ENCODE measurements around the gene TNFRSF12A. TPM values are rescaled to one million over a fixed set of nuclear protein-coding genes. Genes with fewer than 3 reads are reported as not detected.

TNFRSF12A gene
- total RNA-seq, 1 donor from 2014 or later = 0.47 TPM

GRCh38 chr16:3026003-3026378, 5.8 kb downstream of the TNFRSF12A start:
- POLR2A ChIA-PET = interaction anchor here (1.4 kb wide), 1 partner anchor 22 kb away, joined by 3 read pairs; no protein-coding TSS in a partner anchor
- no peak for TF ChIP-seq CTCF (IDR thresholded peaks at IDR 0.05)
- Mint-ChIP-seq H3K27ac (no peak overlapping the region), H3K9me3 (no peaks in the 10 kb centered on the region), H3K36me3 (ENCODE audit: low read depth) (peaks cover 21% of the 10 kb centered on the region), H3K4me3 (no peak overlapping the region), H3K4me1 (peaks cover 44% of the 10 kb centered on the region), H3K27me3 (peaks cover 15% of the 10 kb centered on the region)
- DNase-seq (no peak), ATAC-seq (ENCODE audit: low read depth) (no peak)
- intact Hi-C loops (cut with micrococcal nuclease) = no loop called here
- CTCF ChIA-PET = interaction anchor here (1.4 kb wide), 1 partner anchor 23 kb away, joined by 6 read pairs; no protein-coding TSS in a partner anchor

- ATAC-seq (ENCODE audit: low read depth) (no peak), DNase-seq (no peak)
- Mint-ChIP-seq H3K36me3 (ENCODE audit: low read depth) (peaks cover 21% of the 10 kb centered on the region), H3K27ac (no peak overlapping the region), H3K27me3 (peaks cover 17% of the 10 kb centered on the region), H3K4me3 (no peak overlapping the region), H3K9me3 (no peaks in the 10 kb centered on the region), H3K4me1 (peaks cover 38% of the 10 kb centered on the region)
- TF ChIP-seq CTCF (IDR thresholded peaks at IDR 0.05) = no peak
- ChIA-PET POLR2A (interaction anchor here (0.7 to 1.5 kb wide), 5 partner anchors 23 to 1200 kb away, joined by 3 to 9 read pairs (median 3); partner anchors contain the start of genes FAHD1, KCTD5, ZNF213 and ZNF263), CTCF (interaction anchor here (0.7 to 9.0 kb wide), 5 partner anchors 20 to 104 kb away, joined by 3 to 87 read pairs (median 6); partner anchors contain the start of gene ZNF213)
- intact Hi-C loops (cut with micrococcal nuclease) = no loop called here
Measured at GRCh38 chr16:3026609-3027488, 6.7 kb downstream of the TNFRSF12A start.

GRCh38 chr16:3027489-3027795, 7.3 kb downstream of the TNFRSF12A start:
- CTCF ChIA-PET = interaction anchor here (0.8 to 9.0 kb wide), 10 partner anchors 8 to 161 kb away, joined by 3 to 87 read pairs (median 6); partner anchors contain the start of genes TNFRSF12A and ZNF213
- H3K9me3 Mint-ChIP-seq = no peaks in the 10 kb centered on the region
- H3K27me3 Mint-ChIP-seq = peaks cover 19% of the 10 kb centered on the region
- ATAC-seq (ENCODE audit: low read depth) = no peak
- H3K4me1 Mint-ChIP-seq = peaks cover 32% of the 10 kb centered on the region
- peaks cover 21% of the 10 kb centered on the region for H3K36me3 Mint-ChIP-seq (ENCODE audit: low read depth)
- TF ChIP-seq CTCF (IDR thresholded peaks at IDR 0.05) = no peak
- intact Hi-C loops (cut with micrococcal nuclease) = no loop called here
- no peak overlapping the region for H3K4me3 Mint-ChIP-seq
- POLR2A ChIA-PET = interaction anchor here (0.7 to 1.5 kb wide), 8 partner anchors 8 to 1200 kb away, joined by 3 to 9 read pairs (median 4); partner anchors contain the start of genes FAHD1, KCTD5, TNFRSF12A and ZNF213
- no peak for DNase-seq
- H3K27ac Mint-ChIP-seq = no peak overlapping the region

GRCh38 chr16:3027983-3028715, 8.0 kb downstream of the TNFRSF12A start:
- H3K27ac Mint-ChIP-seq = no peak overlapping the region
- TF ChIP-seq CTCF (IDR thresholded peaks at IDR 0.05) = peak; percentile 42
- DNase-seq (peak; percentile 79), ATAC-seq (ENCODE audit: low read depth) (peak; percentile 51)
- intact Hi-C loops (cut with micrococcal nuclease) = loop anchor here (1.0 to 2.0 kb wide), 2 partner anchors 25 to 31 kb away; no protein-coding TSS in a partner anchor
- ChIA-PET POLR2A (interaction anchor here (0.6 to 2.4 kb wide), 11 partner anchors 8 to 349 kb away, joined by 3 to 23 read pairs (median 4); partner anchors contain the start of genes KCTD5, TNFRSF12A, ZNF213 and ZNF263), CTCF (interaction anchor here (0.5 to 9.0 kb wide), 16 partner anchors 9 to 161 kb away, joined by 3 to 87 read pairs (median 4); partner anchors contain the start of genes TNFRSF12A and ZNF213)
- no peak overlapping the region for H3K4me3 Mint-ChIP-seq
- H3K27me3 Mint-ChIP-seq = peaks cover 25% of the 10 kb centered on the region
- peaks cover 21% of the 10 kb centered on the region for H3K36me3 Mint-ChIP-seq (ENCODE audit: low read depth)
- peaks cover 25% of the 10 kb centered on the region for H3K4me1 Mint-ChIP-seq
- H3K9me3 Mint-ChIP-seq = no peaks in the 10 kb centered on the region

Data from activated B cell treated with CpG ODN at 0.5 μM for 24 hours (primary cell).